ENCODE measurements around the gene ZFYVE21.
A peak's percentile ranks its signal among the peaks of the same experiment; 100 is the strongest.

ZFYVE21 gene

DNA sequence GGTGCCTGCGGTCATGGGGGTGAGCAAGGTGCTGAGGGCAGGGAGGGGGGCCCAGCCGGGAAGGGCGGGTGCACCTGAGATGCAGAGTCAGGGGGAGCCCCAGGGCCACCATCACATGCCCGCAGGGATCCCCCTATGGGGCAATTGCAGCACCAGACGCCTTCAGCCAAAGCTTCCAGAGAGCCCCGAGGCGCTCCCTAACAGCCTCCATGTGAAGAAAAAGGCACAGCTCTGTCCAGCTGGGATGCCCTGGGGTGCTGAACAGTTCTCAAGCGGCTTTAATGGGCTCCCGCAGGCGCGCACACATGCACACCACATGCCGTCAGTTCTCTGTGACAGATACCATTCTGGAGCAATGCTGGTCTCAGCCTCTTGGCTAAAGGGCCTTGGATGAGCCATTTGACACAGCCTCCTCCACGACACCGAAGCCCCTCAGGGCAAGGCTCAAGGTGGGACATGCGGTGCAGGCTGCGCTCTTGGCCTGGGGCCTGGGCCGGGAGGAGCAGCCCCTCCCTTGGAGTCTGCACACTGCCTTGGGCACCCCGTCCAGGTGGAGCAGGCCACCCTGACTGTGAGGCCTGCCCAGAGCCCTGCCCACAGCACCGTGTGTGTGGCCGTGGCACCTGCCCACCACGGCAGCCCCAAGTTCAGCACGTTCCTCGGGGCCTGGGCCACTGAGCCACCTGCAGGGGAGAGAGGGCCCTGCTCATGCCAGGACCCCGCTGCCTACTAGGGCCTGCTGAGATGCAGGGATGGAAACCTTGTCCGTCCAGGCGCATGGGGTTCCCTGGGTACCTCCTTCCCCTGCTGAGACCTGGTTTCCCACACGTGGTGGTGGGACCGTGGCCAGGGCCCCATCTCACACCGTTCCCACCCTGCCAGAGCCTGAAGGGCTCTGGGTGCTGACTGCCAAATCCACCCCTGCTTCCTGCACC, 8.0 kb upstream of the ZFYVE21 start:
- Histone ChIP-seq H3K4me3 (ENCODE audit: low read depth in 1 of 2, low read length in 2 of 2) (no peak overlapping the region), H3K27ac (ENCODE audit: low read length) (no peak overlapping the region), H3K36me3 (ENCODE audit: control insufficient read depth in 1 of 2, insufficient read depth in 2 of 2, low read length in 2 of 2) (peaks cover 3 to 33% of the 10 kb centered on the region in 2 donors), H3K9me3 (ENCODE audit: control insufficient read depth in 1 of 2, low read length in 2 of 2) (no peaks in the 10 kb centered on the region), H3K27me3 (ENCODE audit: low read depth, low read length) (no peaks in the 10 kb centered on the region), H3K4me1 (ENCODE audit: control insufficient read depth in 1 of 2, insufficient read depth in 2 of 2, low read length in 2 of 2) (peaks cover 4 to 18% of the 10 kb centered on the region in 2 donors)

DNA sequence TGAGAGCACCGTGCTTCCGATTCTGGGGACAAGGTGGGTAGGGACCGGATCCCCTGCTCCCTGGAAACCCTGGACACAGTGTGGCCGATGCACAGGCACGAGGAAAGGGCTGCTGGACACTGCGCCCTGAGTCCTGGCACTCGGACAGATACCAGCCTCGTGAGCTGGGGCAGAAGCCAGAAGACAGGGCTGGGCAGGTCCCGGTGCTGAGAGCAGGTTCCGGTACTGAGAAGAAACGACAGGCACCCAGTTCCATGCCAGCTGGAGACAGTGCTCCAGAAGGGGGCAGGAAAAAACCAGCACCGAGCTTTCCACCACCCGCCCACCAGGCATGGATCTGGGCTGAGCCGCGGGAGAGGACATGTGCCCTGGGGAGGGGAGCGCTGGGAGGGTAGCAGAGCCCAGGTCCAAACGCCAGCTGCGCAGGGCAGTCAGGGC, 6.8 kb upstream of the ZFYVE21 start:
- Histone ChIP-seq H3K4me3 (ENCODE audit: low read depth in 1 of 2, low read length in 2 of 2) (no peak overlapping the region), H3K27ac (ENCODE audit: low read length) (no peak overlapping the region), H3K9me3 (ENCODE audit: control insufficient read depth in 1 of 2, low read length in 2 of 2) (no peaks in the 10 kb centered on the region), H3K4me1 (ENCODE audit: control insufficient read depth in 1 of 2, insufficient read depth in 2 of 2, low read length in 2 of 2) (peaks cover 4 to 19% of the 10 kb centered on the region in 2 donors), H3K27me3 (ENCODE audit: low read depth, low read length) (no peaks in the 10 kb centered on the region), H3K36me3 (ENCODE audit: control insufficient read depth in 1 of 2, insufficient read depth in 2 of 2, low read length in 2 of 2) (peaks cover 0 to 21% of the 10 kb centered on the region in 2 donors)

DNA sequence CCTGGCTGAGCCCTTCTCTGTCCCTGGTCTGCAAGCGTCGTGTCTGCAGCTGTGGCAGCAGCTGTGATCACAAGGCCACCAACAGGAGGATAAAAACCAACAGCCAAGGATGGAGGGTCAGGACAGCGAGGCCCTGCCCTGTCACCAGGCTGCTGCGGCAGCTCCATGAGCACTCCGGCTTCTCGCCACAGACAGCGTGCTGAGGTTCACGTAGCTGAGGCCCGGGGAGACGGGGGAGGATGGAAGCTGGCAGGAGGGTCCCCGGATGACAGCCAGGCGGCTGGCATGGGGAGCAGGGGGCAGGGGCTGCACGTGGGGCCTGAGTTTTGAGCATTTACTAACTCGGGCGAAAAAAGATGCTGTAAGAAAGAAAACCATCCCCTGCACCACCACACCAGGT, 5.8 kb upstream of the ZFYVE21 start:
- H3K36me3 ChIP-seq (ENCODE audit: control insufficient read depth in 1 of 2, insufficient read depth in 2 of 2, low read length in 2 of 2) = peaks cover 0 to 18% of the 10 kb centered on the region in 2 donors
- no peak overlapping the region for H3K27ac ChIP-seq (ENCODE audit: low read length)
- peaks cover 4 to 24% of the 10 kb centered on the region in 2 donors for H3K4me1 ChIP-seq (ENCODE audit: control insufficient read depth in 1 of 2, insufficient read depth in 2 of 2, low read length in 2 of 2)
- no peaks in the 10 kb centered on the region for H3K9me3 ChIP-seq (ENCODE audit: control insufficient read depth in 1 of 2, low read length in 2 of 2)
- H3K4me3 ChIP-seq (ENCODE audit: low read depth in 1 of 2, low read length in 2 of 2) = no peak overlapping the region
- H3K27me3 ChIP-seq (ENCODE audit: low read depth, low read length) = no peaks in the 10 kb centered on the region

DNA sequence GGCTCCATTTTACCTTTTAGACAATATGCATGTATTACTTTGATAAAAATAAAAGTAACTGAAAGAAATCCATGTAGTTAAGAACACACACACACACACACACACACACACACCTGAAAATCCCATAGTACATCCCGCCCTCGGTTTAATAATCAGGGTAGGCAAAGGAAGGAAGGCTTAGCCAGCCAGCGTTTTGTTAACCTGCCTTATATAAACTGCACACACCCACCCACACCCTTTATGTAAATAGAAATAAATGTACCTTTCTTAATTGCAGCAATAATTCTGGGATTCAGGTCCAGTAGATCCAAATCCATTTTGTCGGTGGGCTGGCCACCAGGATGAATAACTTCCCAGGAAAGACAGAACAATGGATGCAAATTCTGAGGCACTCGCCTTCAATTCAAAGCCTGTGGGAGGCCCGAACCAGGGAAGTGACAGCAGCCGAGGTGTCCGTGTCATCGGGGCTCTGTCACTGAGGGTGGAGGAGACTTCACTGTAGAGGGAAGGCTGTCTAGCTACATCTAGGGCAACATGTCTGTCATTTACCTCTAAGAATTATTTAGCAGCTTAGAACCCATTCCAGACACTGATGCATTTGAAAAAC, 4.7 kb upstream of the ZFYVE21 start:
- H3K9me3 ChIP-seq (ENCODE audit: control insufficient read depth in 1 of 2, low read length in 2 of 2) = no peaks in the 10 kb centered on the region
- no peak overlapping the region for H3K27ac ChIP-seq (ENCODE audit: low read length)
- H3K27me3 ChIP-seq (ENCODE audit: low read depth, low read length) = no peaks in the 10 kb centered on the region
- no peak overlapping the region for H3K4me3 ChIP-seq (ENCODE audit: low read depth in 1 of 2, low read length in 2 of 2)
- peaks cover 0 to 14% of the 10 kb centered on the region in 2 donors for H3K36me3 ChIP-seq (ENCODE audit: control insufficient read depth in 1 of 2, insufficient read depth in 2 of 2, low read length in 2 of 2)
- H3K4me1 ChIP-seq (ENCODE audit: control insufficient read depth in 1 of 2, insufficient read depth in 2 of 2, low read length in 2 of 2) = peaks cover 4 to 27% of the 10 kb centered on the region in 2 donors

DNA sequence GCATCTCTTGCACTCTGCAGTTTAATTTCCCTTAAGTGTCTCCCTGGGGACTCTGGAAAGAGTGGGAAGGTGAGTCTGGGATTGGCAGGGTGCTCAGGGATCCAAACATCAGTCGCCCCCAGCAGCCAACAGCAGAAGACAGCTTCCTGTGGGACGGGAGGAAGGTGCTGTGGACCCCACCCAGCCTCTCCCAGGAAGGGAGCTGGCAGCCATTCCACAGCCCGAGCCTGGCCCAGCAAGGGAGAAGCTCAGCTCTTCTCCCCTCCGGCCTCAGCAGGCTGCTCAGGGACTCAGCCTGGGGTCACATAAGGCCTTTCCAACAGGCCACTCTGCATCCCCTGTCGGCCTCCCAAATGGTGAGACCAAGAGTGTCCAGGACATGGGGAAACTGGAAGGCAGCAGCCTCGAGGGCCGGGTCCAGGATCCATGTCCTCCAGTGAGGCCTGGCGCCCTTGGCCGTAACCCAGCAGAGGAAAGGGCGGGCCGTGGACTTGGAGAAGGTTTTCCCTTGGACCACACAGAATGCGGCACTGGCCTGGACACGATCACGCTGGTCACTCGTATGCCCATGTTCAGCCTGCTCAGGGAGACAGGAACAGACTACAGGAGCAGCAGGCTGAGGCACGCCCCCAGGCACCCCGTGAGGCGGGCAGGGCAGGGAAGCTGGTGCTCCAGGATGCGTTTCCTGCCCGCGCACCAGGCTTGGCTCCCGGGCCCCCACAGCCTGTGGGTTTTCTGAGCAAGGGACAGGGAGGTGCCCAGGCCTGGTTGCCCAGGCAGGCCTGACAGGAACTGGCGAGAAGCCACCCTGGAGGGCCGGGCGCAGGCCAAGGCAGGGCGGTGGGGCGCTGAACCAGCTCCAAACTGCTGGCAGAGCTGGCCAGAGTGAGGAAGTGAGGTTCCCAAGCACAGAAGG, 3.8 kb upstream of the ZFYVE21 start:
- no peaks in the 10 kb centered on the region for H3K9me3 ChIP-seq (ENCODE audit: control insufficient read depth in 1 of 2, low read length in 2 of 2)
- H3K4me1 ChIP-seq (ENCODE audit: control insufficient read depth in 1 of 2, insufficient read depth in 2 of 2, low read length in 2 of 2) = peaks cover 6 to 31% of the 10 kb centered on the region in 2 donors
- no peak overlapping the region for H3K4me3 ChIP-seq (ENCODE audit: low read depth in 1 of 2, low read length in 2 of 2)
- H3K27me3 ChIP-seq (ENCODE audit: low read depth, low read length) = no peaks in the 10 kb centered on the region
- H3K36me3 ChIP-seq (ENCODE audit: control insufficient read depth in 1 of 2, insufficient read depth in 2 of 2, low read length in 2 of 2) = peaks cover 0 to 6% of the 10 kb centered on the region in 2 donors
- no peak overlapping the region for H3K27ac ChIP-seq (ENCODE audit: low read length)

DNA sequence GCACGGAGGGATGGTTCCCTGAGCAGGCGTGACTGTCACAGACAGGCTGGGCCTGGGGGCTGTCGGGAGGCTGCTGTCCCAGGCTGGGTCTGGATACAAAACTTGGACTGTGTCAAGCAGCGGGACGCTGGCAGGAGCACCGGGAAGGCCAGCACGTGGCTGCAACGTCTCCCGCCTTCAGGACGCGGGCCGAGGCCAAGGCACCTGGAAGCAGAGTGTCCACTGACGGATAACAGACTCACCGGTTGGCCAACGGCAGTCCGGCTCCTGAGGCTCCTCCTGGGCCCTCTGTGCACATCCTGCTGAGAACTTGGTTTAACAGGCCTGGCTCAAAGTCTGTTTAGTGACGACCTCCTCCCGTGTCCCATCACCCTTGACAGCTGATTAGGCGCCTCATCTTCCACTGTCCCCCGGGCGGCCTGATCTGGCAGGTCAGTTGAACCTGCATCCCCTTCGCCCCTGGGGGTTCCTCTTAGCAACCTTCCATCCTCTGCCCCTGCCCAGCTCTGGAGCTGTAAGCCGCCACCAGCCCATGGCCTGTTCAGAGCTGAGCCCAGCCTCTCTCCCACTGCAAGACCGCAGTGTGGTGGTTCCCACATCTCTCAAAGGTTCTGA, 2.9 kb upstream of the ZFYVE21 start:
- H3K9me3 ChIP-seq (ENCODE audit: control insufficient read depth in 1 of 2, low read length in 2 of 2) = no peaks in the 10 kb centered on the region
- no peak overlapping the region for H3K27ac ChIP-seq (ENCODE audit: low read length)
- no peaks in the 10 kb centered on the region for H3K27me3 ChIP-seq (ENCODE audit: low read depth, low read length)
- H3K4me3 ChIP-seq (ENCODE audit: low read depth in 1 of 2, low read length in 2 of 2) = no peak overlapping the region
- peaks cover 0 to 4% of the 10 kb centered on the region in 2 donors for H3K36me3 ChIP-seq (ENCODE audit: control insufficient read depth in 1 of 2, insufficient read depth in 2 of 2, low read length in 2 of 2)
- peaks cover 8 to 41% of the 10 kb centered on the region in 2 donors for H3K4me1 ChIP-seq (ENCODE audit: control insufficient read depth in 1 of 2, insufficient read depth in 2 of 2, low read length in 2 of 2)

DNA sequence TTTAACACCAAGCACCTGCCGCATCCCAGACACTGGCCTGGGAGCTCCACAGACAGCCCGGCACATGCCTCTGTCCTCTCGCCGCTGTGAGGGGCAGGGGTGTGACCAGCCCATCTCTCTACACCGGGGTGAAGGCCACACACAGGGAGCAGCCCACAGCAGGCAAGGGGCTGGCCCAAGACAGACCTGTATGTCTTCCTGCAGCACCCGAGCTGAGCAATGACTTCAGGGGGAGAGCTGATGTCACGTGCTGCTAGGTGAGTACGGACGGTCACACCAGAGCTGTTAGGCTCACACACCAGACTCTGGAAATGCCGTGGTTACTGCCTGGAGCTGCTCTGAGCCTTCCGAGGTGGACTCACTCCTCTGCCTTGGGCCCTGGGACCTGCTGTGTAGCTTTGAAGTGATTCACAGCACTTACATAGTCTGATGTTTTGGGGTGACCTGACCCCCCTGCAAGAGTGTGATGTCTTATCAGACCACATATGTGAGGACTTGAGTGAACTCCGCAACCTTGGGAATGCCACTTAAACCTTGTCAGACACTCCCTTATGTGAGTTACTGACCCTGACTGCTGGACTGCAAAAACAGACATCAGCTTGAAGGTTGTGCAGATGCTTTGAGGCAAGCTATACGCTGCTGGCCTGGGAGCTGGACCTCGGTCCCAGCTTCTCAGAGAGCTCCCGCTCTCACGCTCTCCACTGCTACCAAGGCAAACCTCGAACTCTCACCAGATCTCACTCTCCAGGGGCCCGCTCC, 2.1 kb upstream of the ZFYVE21 start:
- Histone ChIP-seq H3K4me1 (ENCODE audit: control insufficient read depth in 1 of 2, insufficient read depth in 2 of 2, low read length in 2 of 2) (peaks cover 8 to 48% of the 10 kb centered on the region in 2 donors), H3K36me3 (ENCODE audit: control insufficient read depth in 1 of 2, insufficient read depth in 2 of 2, low read length in 2 of 2) (no peaks in the 10 kb centered on the region), H3K4me3 (ENCODE audit: low read depth in 1 of 2, low read length in 2 of 2) (no peak overlapping the region), H3K27me3 (ENCODE audit: low read depth, low read length) (no peaks in the 10 kb centered on the region), H3K27ac (ENCODE audit: low read length) (no peak overlapping the region), H3K9me3 (ENCODE audit: control insufficient read depth in 1 of 2, low read length in 2 of 2) (no peaks in the 10 kb centered on the region)

DNA sequence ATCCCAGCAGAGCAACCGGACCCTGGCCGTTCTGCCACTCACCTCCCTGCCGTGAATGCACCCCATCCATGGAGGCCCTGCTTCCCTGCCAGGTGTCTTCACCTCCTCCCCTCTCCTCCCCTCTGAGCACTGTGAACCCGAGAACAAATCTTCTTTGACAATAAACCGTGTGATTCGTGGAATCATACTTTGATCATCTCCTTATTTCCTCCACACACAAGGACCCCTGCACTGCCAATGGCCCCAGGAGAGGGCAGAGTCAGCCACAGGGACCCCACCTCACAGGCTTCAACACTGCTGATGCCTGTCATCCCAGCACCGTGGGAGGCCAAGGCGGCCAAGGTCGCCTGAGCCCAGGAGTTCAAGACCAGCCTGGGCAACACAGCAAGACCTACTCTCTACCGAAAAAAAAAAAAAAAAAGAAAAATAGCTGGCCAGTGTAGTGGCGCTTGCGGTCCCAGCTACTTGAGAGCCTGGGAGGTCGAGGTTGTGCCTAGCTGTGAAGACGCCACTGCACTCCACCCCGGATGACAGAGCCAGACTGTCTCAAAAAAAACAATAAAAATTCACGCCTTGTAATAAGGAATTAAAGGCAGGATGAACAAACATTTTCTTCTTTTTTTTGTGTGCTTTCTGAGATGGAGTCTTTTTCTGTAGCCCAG, 1.4 kb upstream of the ZFYVE21 start:
- Histone ChIP-seq H3K9me3 (ENCODE audit: control insufficient read depth in 1 of 2, low read length in 2 of 2) (no peaks in the 10 kb centered on the region), H3K27me3 (ENCODE audit: low read depth, low read length) (no peaks in the 10 kb centered on the region), H3K4me1 (ENCODE audit: control insufficient read depth in 1 of 2, insufficient read depth in 2 of 2, low read length in 2 of 2) (peaks cover 8 to 49% of the 10 kb centered on the region in 2 donors), H3K4me3 (ENCODE audit: low read depth in 1 of 2, low read length in 2 of 2) (peak overlapping the region in 1 of 2 donors; percentile 80), H3K36me3 (ENCODE audit: control insufficient read depth in 1 of 2, insufficient read depth in 2 of 2, low read length in 2 of 2) (no peaks in the 10 kb centered on the region), H3K27ac (ENCODE audit: low read length) (no peak overlapping the region)

DNA sequence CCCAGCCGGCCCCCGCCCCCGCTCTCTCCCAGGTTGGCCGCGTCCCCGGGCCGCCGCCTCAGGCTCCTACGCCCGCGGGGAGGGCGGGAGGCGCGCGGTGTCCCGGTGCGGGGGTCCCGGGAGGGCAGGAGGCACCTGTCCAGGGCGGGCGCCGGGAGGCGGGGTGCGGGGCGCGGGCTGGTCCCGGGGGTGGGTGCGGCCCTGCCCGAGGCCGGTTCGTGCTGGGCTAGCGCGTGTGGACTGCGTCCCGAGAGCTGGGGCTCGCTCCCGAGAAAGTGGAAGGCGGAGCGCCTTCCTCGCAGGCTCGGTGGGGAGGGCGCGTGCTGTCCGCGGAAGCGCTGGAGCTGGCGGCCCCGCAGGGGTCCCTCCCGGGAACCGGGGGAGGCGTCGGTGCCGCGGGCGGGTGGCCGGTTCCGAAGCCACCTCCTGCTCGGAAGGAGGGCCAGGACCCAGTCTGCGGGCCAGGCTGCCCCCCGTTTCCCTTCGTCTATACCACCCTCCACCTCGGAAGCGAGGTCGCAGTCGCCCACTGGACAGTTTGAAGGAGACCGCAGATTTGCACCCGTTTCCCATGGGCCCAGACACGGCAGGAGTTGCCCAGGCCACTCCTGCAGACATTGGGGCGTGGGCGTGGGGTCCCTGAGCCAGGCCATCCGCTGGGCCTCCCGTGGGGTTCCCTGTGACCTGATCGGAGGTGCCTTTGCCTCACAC, 636 bp downstream of the ZFYVE21 start:
- Histone ChIP-seq H3K9me3 (ENCODE audit: control insufficient read depth in 1 of 2, low read length in 2 of 2) (no peaks in the 10 kb centered on the region), H3K4me3 (ENCODE audit: low read depth in 1 of 2, low read length in 2 of 2) (peak overlapping the region; percentile 56 to 84), H3K36me3 (ENCODE audit: control insufficient read depth in 1 of 2, insufficient read depth in 2 of 2, low read length in 2 of 2) (no peaks in the 10 kb centered on the region), H3K4me1 (ENCODE audit: control insufficient read depth in 1 of 2, insufficient read depth in 2 of 2, low read length in 2 of 2) (peaks cover 8 to 47% of the 10 kb centered on the region in 2 donors), H3K27ac (ENCODE audit: low read length) (no peak overlapping the region), H3K27me3 (ENCODE audit: low read depth, low read length) (no peaks in the 10 kb centered on the region)
